Measurements from ENCODE around the gene SMPD1.

The SMPD1 gene

GRCh38 chr11:6362185-6362872 lies 27.9 kb upstream of the SMPD1 start:
- Histone ChIP-seq H3K4me3 (ENCODE audit: low read length) (no peak overlapping the region), H3K9ac (ENCODE audit: low read depth, low read length) (no peak overlapping the region), H3K4me2 (ENCODE audit: low read length) (no peak overlapping the region), H3K4me1 (ENCODE audit: control insufficient read depth, insufficient read depth, low read length) (peaks cover 6% of the 10 kb centered on the region), H3K9me3 (replicated peaks; ENCODE audit: low read length) (no peaks in the 10 kb centered on the region), H3K36me3 (ENCODE audit: insufficient read depth, low read length) (no peaks in the 10 kb centered on the region), H3K27me3 (ENCODE audit: control insufficient read depth, insufficient read depth, low read length) (peaks cover 17% of the 10 kb centered on the region)

- H3K36me3 ChIP-seq (ENCODE audit: insufficient read depth, low read length) = no peaks in the 10 kb centered on the region
- H3K27me3 ChIP-seq (ENCODE audit: control insufficient read depth, insufficient read depth, low read length) = peaks cover 18% of the 10 kb centered on the region
- no peak overlapping the region for H3K9ac ChIP-seq (ENCODE audit: low read depth, low read length)
- H3K4me3 ChIP-seq (ENCODE audit: low read length) = no peak overlapping the region
- no peak overlapping the region for H3K4me2 ChIP-seq (ENCODE audit: low read length)
- H3K4me1 ChIP-seq (ENCODE audit: control insufficient read depth, insufficient read depth, low read length) = no peaks in the 10 kb centered on the region
- no peaks in the 10 kb centered on the region for H3K9me3 ChIP-seq (replicated peaks; ENCODE audit: low read length)
These were observed 27.2 kb upstream of the SMPD1 start for GRCh38 chr11:6362873-6363678.

GRCh38 chr11:6365659-6366058 lies 24.6 kb upstream of the SMPD1 start:
- Histone ChIP-seq H3K4me3 (ENCODE audit: low read length) (no peak overlapping the region), H3K9ac (ENCODE audit: low read depth, low read length) (no peak overlapping the region), H3K36me3 (ENCODE audit: insufficient read depth, low read length) (no peaks in the 10 kb centered on the region), H3K4me1 (ENCODE audit: control insufficient read depth, insufficient read depth, low read length) (no peaks in the 10 kb centered on the region), H3K9me3 (replicated peaks; ENCODE audit: low read length) (no peaks in the 10 kb centered on the region), H3K4me2 (ENCODE audit: low read length) (no peak overlapping the region), H3K27me3 (ENCODE audit: control insufficient read depth, insufficient read depth, low read length) (peaks cover 18% of the 10 kb centered on the region)

- Histone ChIP-seq H3K9me3 (replicated peaks; ENCODE audit: low read length) (no peaks in the 10 kb centered on the region), H3K4me3 (ENCODE audit: low read length) (no peak overlapping the region), H3K4me2 (ENCODE audit: low read length) (no peak overlapping the region), H3K9ac (ENCODE audit: low read depth, low read length) (no peak overlapping the region), H3K27me3 (ENCODE audit: control insufficient read depth, insufficient read depth, low read length) (peaks cover 12% of the 10 kb centered on the region), H3K36me3 (ENCODE audit: insufficient read depth, low read length) (no peaks in the 10 kb centered on the region), H3K4me1 (ENCODE audit: control insufficient read depth, insufficient read depth, low read length) (no peaks in the 10 kb centered on the region)
These were observed 18.4 kb upstream of the SMPD1 start for GRCh38 chr11:6371825-6372224.

- H3K4me1 ChIP-seq (ENCODE audit: control insufficient read depth, insufficient read depth, low read length) = no peaks in the 10 kb centered on the region
- H3K36me3 ChIP-seq (ENCODE audit: insufficient read depth, low read length) = no peaks in the 10 kb centered on the region
- no peak overlapping the region for H3K4me2 ChIP-seq (ENCODE audit: low read length)
- no peaks in the 10 kb centered on the region for H3K9me3 ChIP-seq (replicated peaks; ENCODE audit: low read length)
- no peak overlapping the region for H3K4me3 ChIP-seq (ENCODE audit: low read length)
- no peak overlapping the region for H3K9ac ChIP-seq (ENCODE audit: low read depth, low read length)
- peaks cover 6% of the 10 kb centered on the region for H3K27me3 ChIP-seq (ENCODE audit: control insufficient read depth, insufficient read depth, low read length)
These were observed 12.2 kb upstream of the SMPD1 start for GRCh38 chr11:6377902-6378639.

GRCh38 chr11:6378640-6378989 lies 11.7 kb upstream of the SMPD1 start:
- Histone ChIP-seq H3K9me3 (replicated peaks; ENCODE audit: low read length) (no peaks in the 10 kb centered on the region), H3K36me3 (ENCODE audit: insufficient read depth, low read length) (no peaks in the 10 kb centered on the region), H3K9ac (ENCODE audit: low read depth, low read length) (no peak overlapping the region), H3K4me3 (ENCODE audit: low read length) (no peak overlapping the region), H3K27me3 (ENCODE audit: control insufficient read depth, insufficient read depth, low read length) (peaks cover 6% of the 10 kb centered on the region), H3K4me2 (ENCODE audit: low read length) (no peak overlapping the region), H3K4me1 (ENCODE audit: control insufficient read depth, insufficient read depth, low read length) (no peaks in the 10 kb centered on the region)

GRCh38 chr11:6385046-6385777 lies 5.1 kb upstream of the SMPD1 start:
- no peaks in the 10 kb centered on the region for H3K36me3 ChIP-seq (ENCODE audit: insufficient read depth, low read length)
- no peak overlapping the region for H3K4me2 ChIP-seq (ENCODE audit: low read length)
- no peak overlapping the region for H3K4me3 ChIP-seq (ENCODE audit: low read length)
- H3K9ac ChIP-seq (ENCODE audit: low read depth, low read length) = no peak overlapping the region
- no peaks in the 10 kb centered on the region for H3K9me3 ChIP-seq (replicated peaks; ENCODE audit: low read length)
- peaks cover 24% of the 10 kb centered on the region for H3K4me1 ChIP-seq (ENCODE audit: control insufficient read depth, insufficient read depth, low read length)
- no peaks in the 10 kb centered on the region for H3K27me3 ChIP-seq (ENCODE audit: control insufficient read depth, insufficient read depth, low read length)

- Histone ChIP-seq H3K9ac (ENCODE audit: low read depth, low read length) (peak overlapping the region; percentile 9), H3K27me3 (ENCODE audit: control insufficient read depth, insufficient read depth, low read length) (no peaks in the 10 kb centered on the region), H3K36me3 (ENCODE audit: insufficient read depth, low read length) (peaks cover 4% of the 10 kb centered on the region), H3K4me1 (ENCODE audit: control insufficient read depth, insufficient read depth, low read length) (peaks cover 33% of the 10 kb centered on the region), H3K4me2 (ENCODE audit: low read length) (peak overlapping the region; percentile 50), H3K9me3 (replicated peaks; ENCODE audit: low read length) (no peaks in the 10 kb centered on the region), H3K4me3 (ENCODE audit: low read length) (no peak overlapping the region)
These were observed 2.3 kb upstream of the SMPD1 start for GRCh38 chr11:6387811-6388599.

- Histone ChIP-seq H3K27me3 (ENCODE audit: control insufficient read depth, insufficient read depth, low read length) (no peaks in the 10 kb centered on the region), H3K9ac (ENCODE audit: low read depth, low read length) (no peak overlapping the region), H3K4me1 (ENCODE audit: control insufficient read depth, insufficient read depth, low read length) (peaks cover 33% of the 10 kb centered on the region), H3K4me3 (ENCODE audit: low read length) (no peak overlapping the region), H3K9me3 (replicated peaks; ENCODE audit: low read length) (no peaks in the 10 kb centered on the region), H3K4me2 (ENCODE audit: low read length) (no peak overlapping the region), H3K36me3 (ENCODE audit: insufficient read depth, low read length) (peaks cover 10% of the 10 kb centered on the region)
These were observed 1.5 kb upstream of the SMPD1 start for GRCh38 chr11:6388748-6389147.

GRCh38 chr11:6390718-6391469 lies 620 bp downstream of the SMPD1 start:
- peak overlapping the region; percentile 91 for H3K4me3 ChIP-seq (ENCODE audit: low read length)
- H3K36me3 ChIP-seq (ENCODE audit: insufficient read depth, low read length) = peaks cover 16% of the 10 kb centered on the region
- H3K27me3 ChIP-seq (ENCODE audit: control insufficient read depth, insufficient read depth, low read length) = no peaks in the 10 kb centered on the region
- H3K4me2 ChIP-seq (ENCODE audit: low read length) = peak overlapping the region; percentile 93
- peak overlapping the region; percentile 91 for H3K9ac ChIP-seq (ENCODE audit: low read depth, low read length)
- H3K4me1 ChIP-seq (ENCODE audit: control insufficient read depth, insufficient read depth, low read length) = peaks cover 33% of the 10 kb centered on the region
- no peaks in the 10 kb centered on the region for H3K9me3 ChIP-seq (replicated peaks; ENCODE audit: low read length)
